ENCODE measurements around the gene HOXC11.

GRCh38 chr12:53949631-53950436 is 23.1 kb upstream of the HOXC11 start:
- TF ChIP-seq, protein P1, sequence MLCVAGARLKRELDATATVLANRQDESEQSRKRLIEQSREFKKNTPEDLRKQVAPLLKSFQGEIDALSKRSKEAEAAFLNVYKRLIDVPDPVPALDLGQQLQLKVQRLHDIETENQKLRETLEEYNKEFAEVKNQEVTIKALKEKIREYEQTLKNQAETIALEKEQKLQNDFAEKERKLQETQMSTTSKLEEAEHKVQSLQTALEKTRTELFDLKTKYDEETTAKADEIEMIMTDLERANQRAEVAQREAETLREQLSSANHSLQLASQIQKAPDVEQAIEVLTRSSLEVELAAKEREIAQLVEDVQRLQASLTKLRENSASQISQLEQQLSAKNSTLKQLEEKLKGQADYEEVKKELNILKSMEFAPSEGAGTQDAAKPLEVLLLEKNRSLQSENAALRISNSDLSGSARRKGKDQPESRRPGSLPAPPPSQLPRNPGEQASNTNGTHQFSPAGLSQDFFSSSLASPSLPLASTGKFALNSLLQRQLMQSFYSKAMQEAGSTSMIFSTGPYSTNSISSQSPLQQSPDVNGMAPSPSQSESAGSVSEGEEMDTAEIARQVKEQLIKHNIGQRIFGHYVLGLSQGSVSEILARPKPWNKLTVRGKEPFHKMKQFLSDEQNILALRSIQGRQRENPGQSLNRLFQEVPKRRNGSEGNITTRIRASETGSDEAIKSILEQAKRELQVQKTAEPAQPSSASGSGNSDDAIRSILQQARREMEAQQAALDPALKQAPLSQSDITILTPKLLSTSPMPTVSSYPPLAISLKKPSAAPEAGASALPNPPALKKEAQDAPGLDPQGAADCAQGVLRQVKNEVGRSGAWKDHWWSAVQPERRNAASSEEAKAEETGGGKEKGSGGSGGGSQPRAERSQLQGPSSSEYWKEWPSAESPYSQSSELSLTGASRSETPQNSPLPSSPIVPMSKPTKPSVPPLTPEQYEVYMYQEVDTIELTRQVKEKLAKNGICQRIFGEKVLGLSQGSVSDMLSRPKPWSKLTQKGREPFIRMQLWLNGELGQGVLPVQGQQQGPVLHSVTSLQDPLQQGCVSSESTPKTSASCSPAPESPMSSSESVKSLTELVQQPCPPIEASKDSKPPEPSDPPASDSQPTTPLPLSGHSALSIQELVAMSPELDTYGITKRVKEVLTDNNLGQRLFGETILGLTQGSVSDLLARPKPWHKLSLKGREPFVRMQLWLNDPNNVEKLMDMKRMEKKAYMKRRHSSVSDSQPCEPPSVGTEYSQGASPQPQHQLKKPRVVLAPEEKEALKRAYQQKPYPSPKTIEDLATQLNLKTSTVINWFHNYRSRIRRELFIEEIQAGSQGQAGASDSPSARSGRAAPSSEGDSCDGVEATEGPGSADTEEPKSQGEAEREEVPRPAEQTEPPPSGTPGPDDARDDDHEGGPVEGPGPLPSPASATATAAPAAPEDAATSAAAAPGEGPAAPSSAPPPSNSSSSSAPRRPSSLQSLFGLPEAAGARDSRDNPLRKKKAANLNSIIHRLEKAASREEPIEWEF (IDR thresholded peaks at IDR 0.05; ENCODE audit: insufficient replicate concordance, low read depth, low read length), result no peak
- TF ChIP-seq JUNB (IDR thresholded peaks at IDR 0.05), result no peak
- no peak for TF ChIP-seq CTCF (IDR thresholded peaks at IDR 0.05 in 2 of 3, conservative IDR thresholded peaks at IDR 0.05 in 1 of 3; ENCODE audit: control insufficient read depth in 2 of 3, extremely low read depth in 1 of 3, insufficient read depth in 1 of 3, low read depth in 3 of 3, low read length in 3 of 3)
- TF ChIP-seq, protein P2, sequence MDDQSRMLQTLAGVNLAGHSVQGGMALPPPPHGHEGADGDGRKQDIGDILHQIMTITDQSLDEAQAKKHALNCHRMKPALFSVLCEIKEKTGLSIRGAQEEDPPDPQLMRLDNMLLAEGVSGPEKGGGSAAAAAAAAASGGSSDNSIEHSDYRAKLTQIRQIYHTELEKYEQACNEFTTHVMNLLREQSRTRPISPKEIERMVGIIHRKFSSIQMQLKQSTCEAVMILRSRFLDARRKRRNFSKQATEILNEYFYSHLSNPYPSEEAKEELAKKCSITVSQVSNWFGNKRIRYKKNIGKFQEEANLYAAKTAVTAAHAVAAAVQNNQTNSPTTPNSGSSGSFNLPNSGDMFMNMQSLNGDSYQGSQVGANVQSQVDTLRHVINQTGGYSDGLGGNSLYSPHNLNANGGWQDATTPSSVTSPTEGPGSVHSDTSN (IDR thresholded peaks at IDR 0.05; ENCODE audit: insufficient replicate concordance, low read depth, low read length), result no peak
- TF ChIP-seq RAD21 (IDR thresholded peaks at IDR 0.05; ENCODE audit: insufficient read depth, low read depth, low read length), result no peak
- TF ChIP-seq POLR2A (IDR thresholded peaks at IDR 0.05; ENCODE audit: low read depth, low read length), result no peak
- no peak for TF ChIP-seq TAF1 (IDR thresholded peaks at IDR 0.05; ENCODE audit: borderline replicate concordance, low read depth, low read length)
- no peak for TF ChIP-seq RAD51 (IDR thresholded peaks at IDR 0.05)
- TF ChIP-seq CBX5 (IDR thresholded peaks at IDR 0.05; ENCODE audit: low read depth), result no peak
- TF ChIP-seq HDAC6 (IDR thresholded peaks at IDR 0.05; ENCODE audit: unreplicated experiment), result no peak

Data from GM12878 (cell line).